ENCODE data around the gene MEDAG.

The MEDAG gene

GRCh38 chr13:30872685-30873461, 33.2 kb upstream of the MEDAG start:
- in situ Hi-C loops (cut with MboI; ENCODE audit: low sequenced_read_pairs) = no loop called here

- in situ Hi-C loops (cut with MboI; ENCODE audit: low sequenced_read_pairs) = no loop called here
Measured at GRCh38 chr13:30873499-30873898, 32.6 kb upstream of the MEDAG start.

GRCh38 chr13:30874111-30874510, 32.0 kb upstream of the MEDAG start:
- in situ Hi-C loops (cut with MboI; ENCODE audit: low sequenced_read_pairs) = no loop called here

- in situ Hi-C loops (cut with MboI; ENCODE audit: low sequenced_read_pairs) = no loop called here
Measured at GRCh38 chr13:30874561-30874960, 31.5 kb upstream of the MEDAG start.

GRCh38 chr13:30877335-30877734, 28.7 kb upstream of the MEDAG start:
- in situ Hi-C loops (cut with MboI; ENCODE audit: low sequenced_read_pairs) = no loop called here

- in situ Hi-C loops (cut with MboI; ENCODE audit: low sequenced_read_pairs) = no loop called here
Measured at GRCh38 chr13:30880151-30880855, 25.8 kb upstream of the MEDAG start.

GRCh38 chr13:30880856-30881155, 25.3 kb upstream of the MEDAG start:
- in situ Hi-C loops (cut with MboI; ENCODE audit: low sequenced_read_pairs) = no loop called here

GRCh38 chr13:30881191-30881651, 24.9 kb upstream of the MEDAG start:
- in situ Hi-C loops (cut with MboI; ENCODE audit: low sequenced_read_pairs) = no loop called here

GRCh38 chr13:30882026-30882850, 23.8 kb upstream of the MEDAG start:
- in situ Hi-C loops (cut with MboI; ENCODE audit: low sequenced_read_pairs) = no loop called here

GRCh38 chr13:30882996-30883766, 22.9 kb upstream of the MEDAG start:
- in situ Hi-C loops (cut with MboI; ENCODE audit: low sequenced_read_pairs) = no loop called here

- in situ Hi-C loops (cut with MboI; ENCODE audit: low sequenced_read_pairs) = no loop called here
Measured at GRCh38 chr13:30884543-30884942, 21.5 kb upstream of the MEDAG start.

- in situ Hi-C loops (cut with MboI; ENCODE audit: low sequenced_read_pairs) = no loop called here
Measured at GRCh38 chr13:30889196-30889690, 16.8 kb upstream of the MEDAG start.

- in situ Hi-C loops (cut with MboI; ENCODE audit: low sequenced_read_pairs) = no loop called here
Measured at GRCh38 chr13:30892966-30893365, 13.1 kb upstream of the MEDAG start.

GRCh38 chr13:30895773-30896172, 10.3 kb upstream of the MEDAG start:
- in situ Hi-C loops (cut with MboI; ENCODE audit: low sequenced_read_pairs) = no loop called here

- in situ Hi-C loops (cut with MboI; ENCODE audit: low sequenced_read_pairs) = no loop called here
Measured at GRCh38 chr13:30898070-30898469, 8.0 kb upstream of the MEDAG start.

- in situ Hi-C loops (cut with MboI; ENCODE audit: low sequenced_read_pairs) = no loop called here
Measured at GRCh38 chr13:30898678-30899241, 7.3 kb upstream of the MEDAG start.

- in situ Hi-C loops (cut with MboI; ENCODE audit: low sequenced_read_pairs) = no loop called here
Measured at GRCh38 chr13:30900436-30900835, 5.6 kb upstream of the MEDAG start.

GRCh38 chr13:30900952-30901749, 4.9 kb upstream of the MEDAG start:
- in situ Hi-C loops (cut with MboI; ENCODE audit: low sequenced_read_pairs) = no loop called here

GRCh38 chr13:30904043-30904442, 2.0 kb upstream of the MEDAG start:
- in situ Hi-C loops (cut with MboI; ENCODE audit: low sequenced_read_pairs) = no loop called here
